Measurements from ENCODE around the gene IGF2BP3.

The IGF2BP3 gene

GRCh38 chr7:23373151-23374004, 96.9 kb downstream of the IGF2BP3 start:
- peak; percentile 23 for DNase-seq (ENCODE audit: low read depth)

- no peak for DNase-seq (ENCODE audit: low read depth)
Observed at GRCh38 chr7:23372611-23373010, 97.7 kb downstream of the IGF2BP3 start.

- DNase-seq (ENCODE audit: low read depth): no peak
Observed at GRCh38 chr7:23371654-23372053, 98.6 kb downstream of the IGF2BP3 start.

GRCh38 chr7:23369695-23370404, 100.4 kb downstream of the IGF2BP3 start:
- DNase-seq (ENCODE audit: low read depth): no peak

GRCh38 chr7:23369100-23369499, 101.2 kb downstream of the IGF2BP3 start:
- DNase-seq (ENCODE audit: low read depth): no peak

- DNase-seq (ENCODE audit: low read depth): no peak
Observed at GRCh38 chr7:23358152-23358674, 112.1 kb downstream of the IGF2BP3 start.

GRCh38 chr7:23357190-23358093, 112.8 kb downstream of the IGF2BP3 start:
- no peak for DNase-seq (ENCODE audit: low read depth)

- no peak for DNase-seq (ENCODE audit: low read depth)
Observed at GRCh38 chr7:23356726-23357125, 113.6 kb downstream of the IGF2BP3 start.

- DNase-seq (ENCODE audit: low read depth): no peak
Observed at GRCh38 chr7:23356168-23356567, 114.1 kb downstream of the IGF2BP3 start.

GRCh38 chr7:23353172-23353571, 117.1 kb downstream of the IGF2BP3 start:
- no peak for DNase-seq (ENCODE audit: low read depth)

- no peak for DNase-seq (ENCODE audit: low read depth)
Observed at GRCh38 chr7:23350466-23350865, 119.8 kb downstream of the IGF2BP3 start.

GRCh38 chr7:23349484-23350157, 120.7 kb downstream of the IGF2BP3 start:
- no peak for DNase-seq (ENCODE audit: low read depth)

- DNase-seq (ENCODE audit: low read depth): no peak
Observed at GRCh38 chr7:23347682-23348180, 122.6 kb downstream of the IGF2BP3 start.

- no peak for DNase-seq (ENCODE audit: low read depth)
Observed at GRCh38 chr7:23347033-23347681, 123.1 kb downstream of the IGF2BP3 start.

GRCh38 chr7:23346316-23346715, 124.0 kb downstream of the IGF2BP3 start:
- no peak for DNase-seq (ENCODE audit: low read depth)

GRCh38 chr7:23345601-23346000, 124.7 kb downstream of the IGF2BP3 start:
- no peak for DNase-seq (ENCODE audit: low read depth)

GRCh38 chr7:23343806-23344475, 126.3 kb downstream of the IGF2BP3 start:
- DNase-seq (ENCODE audit: low read depth): no peak

- DNase-seq (ENCODE audit: low read depth): no peak
Observed at GRCh38 chr7:23343102-23343501, 127.2 kb downstream of the IGF2BP3 start.

- DNase-seq (ENCODE audit: low read depth): no peak
Observed at GRCh38 chr7:23341846-23342598, 128.3 kb downstream of the IGF2BP3 start.
